Measurements from ENCODE around the gene NFE2L2.

Gene NFE2L2

DNA sequence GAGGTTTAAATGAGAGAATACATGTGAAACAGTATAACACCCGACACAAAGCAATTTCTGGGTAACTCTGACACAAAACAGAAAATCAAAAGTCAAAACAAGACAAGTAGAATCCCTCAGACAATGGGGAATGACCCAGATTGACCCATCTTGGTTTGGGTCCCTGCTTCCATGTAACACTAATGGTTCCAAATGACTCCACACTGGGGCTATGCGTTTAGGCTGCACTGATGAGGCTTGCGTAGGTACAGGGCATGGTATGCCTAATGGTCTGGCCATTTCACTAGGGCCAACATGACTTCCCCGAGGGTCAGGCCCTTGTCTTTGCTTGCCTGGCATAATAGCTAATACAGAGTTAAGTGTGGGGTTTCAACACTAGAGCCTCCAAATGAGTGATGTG is 27.2 kb upstream of the NFE2L2 start:
- Histone ChIP-seq H3K4me3 (ENCODE audit: low read length) (no peak overlapping the region), H3K9ac (ENCODE audit: low read length) (no peak overlapping the region), H3K4me1 (ENCODE audit: control insufficient read depth, low read depth, low read length) (no peaks in the 10 kb centered on the region), H3K79me2 (ENCODE audit: control insufficient read depth, insufficient read depth, low read length) (no peaks in the 10 kb centered on the region), H3K36me3 (ENCODE audit: control insufficient read depth, insufficient read depth, low read length) (no peaks in the 10 kb centered on the region), H3K4ac (ENCODE audit: low read depth, low read length) (no peak overlapping the region), H3K27me3 (ENCODE audit: insufficient read depth, low read length, poor library complexity) (no peaks in the 10 kb centered on the region), H3K18ac (ENCODE audit: low read length) (no peak overlapping the region), H3K4me2 (ENCODE audit: low read length) (no peak overlapping the region), H3K23ac (ENCODE audit: low read length) (no peak overlapping the region), H3K79me1 (ENCODE audit: low read length) (no peaks in the 10 kb centered on the region), H2AK5ac (ENCODE audit: low read length) (no peak overlapping the region), H3K56ac (ENCODE audit: low read length) (no peak overlapping the region), H4K5ac (ENCODE audit: low read length) (no peak overlapping the region), H2BK120ac (ENCODE audit: low read depth, low read length) (no peak overlapping the region), H2BK5ac (ENCODE audit: low read length) (no peak overlapping the region), H2BK15ac (replicated peaks; ENCODE audit: low read depth) (no peak overlapping the region), H3K27ac (ENCODE audit: low read depth, low read length) (no peak overlapping the region), H4K8ac (ENCODE audit: low read depth, low read length) (no peak overlapping the region)
- no CpG with 5 or more reads among the region's 4 CpGs for WGBS (ENCODE audit: extremely low coverage, insufficient coverage, low lambda C conversion rate)
- no peak for DNase-seq

DNA sequence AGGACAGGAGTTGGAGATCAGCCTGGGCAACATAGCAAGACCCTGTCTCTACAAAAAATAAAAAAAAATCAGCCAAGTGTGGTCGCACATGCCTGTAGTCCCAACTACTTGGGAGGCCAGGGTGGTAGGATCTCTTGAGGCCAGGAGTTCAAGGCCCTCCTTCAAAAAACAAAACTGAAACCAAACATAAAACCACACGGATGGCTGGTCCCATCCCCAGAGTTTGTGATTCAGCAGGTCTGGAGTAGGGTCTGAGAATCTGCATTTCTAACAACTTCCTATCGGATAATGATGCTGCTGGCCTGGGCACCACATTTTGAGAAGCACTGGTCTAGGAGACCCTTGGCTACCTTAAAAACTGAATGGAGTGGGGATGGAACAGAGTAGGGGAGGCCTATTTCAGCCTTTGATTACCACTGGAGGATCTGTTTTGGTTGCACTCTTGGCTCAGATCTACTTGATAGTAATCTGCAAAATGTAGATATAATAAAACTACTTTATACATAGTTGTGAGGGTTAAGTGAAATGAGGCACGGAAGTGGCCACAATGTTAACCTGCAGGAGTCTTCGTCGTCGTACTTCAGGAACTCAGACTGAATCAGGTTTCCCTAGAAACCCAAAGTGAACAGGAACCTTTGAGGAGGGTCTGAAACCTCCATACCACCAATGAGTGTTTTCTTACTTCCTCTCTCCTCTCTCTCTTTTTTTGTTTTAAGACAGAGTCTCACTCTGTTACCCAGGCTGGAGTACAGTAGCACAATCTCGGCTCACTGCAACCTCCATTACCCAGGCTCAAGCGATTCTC is 25.5 kb upstream of the NFE2L2 start:
- Histone ChIP-seq H3K4me1 (ENCODE audit: control insufficient read depth, low read depth, low read length) (no peaks in the 10 kb centered on the region), H2BK120ac (ENCODE audit: low read depth, low read length) (no peak overlapping the region), H3K36me3 (ENCODE audit: control insufficient read depth, insufficient read depth, low read length) (no peaks in the 10 kb centered on the region), H3K18ac (ENCODE audit: low read length) (no peak overlapping the region), H3K79me1 (ENCODE audit: low read length) (no peaks in the 10 kb centered on the region), H3K23ac (ENCODE audit: low read length) (no peak overlapping the region), H4K8ac (ENCODE audit: low read depth, low read length) (no peak overlapping the region), H3K4me2 (ENCODE audit: low read length) (no peak overlapping the region), H3K56ac (ENCODE audit: low read length) (no peak overlapping the region), H2BK15ac (replicated peaks; ENCODE audit: low read depth) (no peak overlapping the region), H3K27ac (ENCODE audit: low read depth, low read length) (no peak overlapping the region), H3K4ac (ENCODE audit: low read depth, low read length) (no peak overlapping the region), H2AK5ac (ENCODE audit: low read length) (no peak overlapping the region), H2BK5ac (ENCODE audit: low read length) (no peak overlapping the region), H3K79me2 (ENCODE audit: control insufficient read depth, insufficient read depth, low read length) (no peaks in the 10 kb centered on the region), H4K5ac (ENCODE audit: low read length) (no peak overlapping the region), H3K4me3 (ENCODE audit: low read length) (no peak overlapping the region), H3K27me3 (ENCODE audit: insufficient read depth, low read length, poor library complexity) (no peaks in the 10 kb centered on the region), H3K9ac (ENCODE audit: low read length) (no peak overlapping the region)
- no peak for DNase-seq
- no CpG with 5 or more reads among the region's 9 CpGs for WGBS (ENCODE audit: extremely low coverage, insufficient coverage, low lambda C conversion rate)

DNA sequence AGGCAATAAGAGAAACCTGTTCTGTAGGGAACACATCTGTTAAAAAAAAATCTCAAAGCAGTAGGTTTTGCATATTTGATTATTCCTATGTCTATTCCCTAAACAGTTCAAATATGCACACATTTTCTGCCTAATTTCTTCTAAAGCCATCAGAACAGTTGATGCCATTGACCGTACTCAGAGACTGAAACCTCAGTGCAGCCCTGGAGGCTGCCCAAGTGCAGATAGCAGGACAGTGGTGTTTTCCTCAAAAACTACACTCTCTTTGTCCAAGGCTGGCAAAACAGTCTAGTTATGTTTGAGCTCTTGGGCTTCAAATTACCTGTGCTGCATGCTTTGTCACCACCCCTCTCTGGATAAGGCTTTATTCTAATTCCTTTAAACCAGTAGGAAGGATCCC is 23.3 kb upstream of the NFE2L2 start:
- H4K5ac ChIP-seq (ENCODE audit: low read length), result no peak overlapping the region
- H3K79me1 ChIP-seq (ENCODE audit: low read length), result no peaks in the 10 kb centered on the region
- DNase-seq, result no peak
- H3K4ac ChIP-seq (ENCODE audit: low read depth, low read length), result no peak overlapping the region
- no peak overlapping the region for H2BK5ac ChIP-seq (ENCODE audit: low read length)
- H2BK120ac ChIP-seq (ENCODE audit: low read depth, low read length), result no peak overlapping the region
- no peak overlapping the region for H3K9ac ChIP-seq (ENCODE audit: low read length)
- no peaks in the 10 kb centered on the region for H3K36me3 ChIP-seq (ENCODE audit: control insufficient read depth, insufficient read depth, low read length)
- H3K27ac ChIP-seq (ENCODE audit: low read depth, low read length), result no peak overlapping the region
- H3K4me2 ChIP-seq (ENCODE audit: low read length), result no peak overlapping the region
- H3K56ac ChIP-seq (ENCODE audit: low read length), result no peak overlapping the region
- no peaks in the 10 kb centered on the region for H3K27me3 ChIP-seq (ENCODE audit: insufficient read depth, low read length, poor library complexity)
- H2BK15ac ChIP-seq (replicated peaks; ENCODE audit: low read depth), result no peak overlapping the region
- no peak overlapping the region for H3K4me3 ChIP-seq (ENCODE audit: low read length)
- H3K79me2 ChIP-seq (ENCODE audit: control insufficient read depth, insufficient read depth, low read length), result no peaks in the 10 kb centered on the region
- H3K18ac ChIP-seq (ENCODE audit: low read length), result no peak overlapping the region
- H3K23ac ChIP-seq (ENCODE audit: low read length), result no peak overlapping the region
- no peak overlapping the region for H2AK5ac ChIP-seq (ENCODE audit: low read length)
- H4K8ac ChIP-seq (ENCODE audit: low read depth, low read length), result no peak overlapping the region
- peaks cover 3% of the 10 kb centered on the region for H3K4me1 ChIP-seq (ENCODE audit: control insufficient read depth, low read depth, low read length)
- no CpG with 5 or more reads among the region's 1 CpG for WGBS (ENCODE audit: extremely low coverage, insufficient coverage, low lambda C conversion rate)

DNA sequence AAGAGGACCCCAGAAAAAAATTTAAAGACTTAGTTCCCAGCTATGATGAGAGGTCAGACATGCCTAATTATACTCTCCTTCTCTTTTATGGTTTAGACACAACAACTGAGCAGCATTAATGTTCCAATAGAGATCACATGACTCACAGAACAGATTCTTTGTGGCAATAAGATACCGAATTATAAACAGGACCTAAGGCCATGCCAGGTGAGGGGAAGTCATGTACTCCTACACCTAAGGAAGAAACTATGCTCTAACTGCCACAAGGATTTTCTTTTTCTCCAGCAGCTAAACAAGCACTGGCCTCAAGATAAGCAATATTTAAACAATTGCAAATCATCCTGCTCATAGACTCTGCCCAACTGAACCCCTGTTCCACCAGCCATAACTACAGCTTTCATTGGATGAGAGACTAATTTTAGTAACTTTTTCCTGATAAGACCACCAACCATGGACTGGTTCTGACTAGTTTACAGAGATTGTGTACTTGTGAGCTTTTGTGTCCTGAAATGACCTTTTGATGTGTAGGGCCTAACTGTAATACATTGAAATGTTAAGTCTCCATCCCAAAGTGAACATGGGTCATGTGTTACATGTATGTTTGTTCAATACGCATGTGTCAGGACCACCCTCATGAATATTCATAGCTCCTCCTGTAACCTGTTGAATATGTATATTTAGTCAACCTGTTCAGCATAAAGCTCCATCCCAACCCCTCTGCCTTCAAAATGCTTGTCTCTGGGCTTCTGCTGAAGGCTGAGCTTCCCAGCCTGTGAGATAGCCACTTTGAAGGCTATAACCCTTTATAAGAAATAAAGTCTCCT is 21.6 kb upstream of the NFE2L2 start:
- no peak overlapping the region for H4K5ac ChIP-seq (ENCODE audit: low read length)
- H2BK5ac ChIP-seq (ENCODE audit: low read length), result no peak overlapping the region
- no peak overlapping the region for H3K18ac ChIP-seq (ENCODE audit: low read length)
- H3K79me2 ChIP-seq (ENCODE audit: control insufficient read depth, insufficient read depth, low read length), result no peaks in the 10 kb centered on the region
- H2BK15ac ChIP-seq (replicated peaks; ENCODE audit: low read depth), result no peak overlapping the region
- H2AK5ac ChIP-seq (ENCODE audit: low read length), result no peak overlapping the region
- H3K27ac ChIP-seq (ENCODE audit: low read depth, low read length), result no peak overlapping the region
- H3K79me1 ChIP-seq (ENCODE audit: low read length), result no peaks in the 10 kb centered on the region
- H3K56ac ChIP-seq (ENCODE audit: low read length), result no peak overlapping the region
- peaks cover 8% of the 10 kb centered on the region for H3K4me1 ChIP-seq (ENCODE audit: control insufficient read depth, low read depth, low read length)
- H3K4me3 ChIP-seq (ENCODE audit: low read length), result no peak overlapping the region
- H3K36me3 ChIP-seq (ENCODE audit: control insufficient read depth, insufficient read depth, low read length), result no peaks in the 10 kb centered on the region
- no peak overlapping the region for H2BK120ac ChIP-seq (ENCODE audit: low read depth, low read length)
- no peak overlapping the region for H3K9ac ChIP-seq (ENCODE audit: low read length)
- no peaks in the 10 kb centered on the region for H3K27me3 ChIP-seq (ENCODE audit: insufficient read depth, low read length, poor library complexity)
- no peak overlapping the region for H3K4me2 ChIP-seq (ENCODE audit: low read length)
- no peak overlapping the region for H4K8ac ChIP-seq (ENCODE audit: low read depth, low read length)
- no peak overlapping the region for H3K23ac ChIP-seq (ENCODE audit: low read length)
- DNase-seq, result no peak
- no CpG with 5 or more reads among the region's 2 CpGs for WGBS (ENCODE audit: extremely low coverage, insufficient coverage, low lambda C conversion rate)
- H3K4ac ChIP-seq (ENCODE audit: low read depth, low read length), result no peak overlapping the region

DNA sequence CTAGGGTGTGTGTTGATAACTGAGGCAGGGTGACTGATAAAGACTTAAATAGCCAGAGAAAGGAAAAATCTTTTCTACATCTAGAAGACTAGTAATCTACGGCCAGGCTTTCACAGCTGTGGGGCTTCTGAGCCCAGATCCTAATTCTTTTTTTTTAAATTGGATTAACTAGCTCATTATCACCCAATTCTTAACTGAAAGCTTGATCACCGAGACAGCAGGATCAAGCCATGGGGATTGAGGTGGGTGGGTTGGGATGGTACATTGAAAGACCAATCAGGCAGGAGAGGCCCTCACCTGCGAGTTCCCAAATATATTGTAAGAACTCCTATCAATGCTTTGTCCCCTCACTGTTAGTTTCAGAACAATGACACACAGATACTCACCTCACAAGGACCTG is 20.0 kb upstream of the NFE2L2 start:
- Histone ChIP-seq H3K27me3 (ENCODE audit: insufficient read depth, low read length, poor library complexity) (no peaks in the 10 kb centered on the region), H3K56ac (ENCODE audit: low read length) (no peak overlapping the region), H4K5ac (ENCODE audit: low read length) (no peak overlapping the region), H3K4me1 (ENCODE audit: control insufficient read depth, low read depth, low read length) (peaks cover 8% of the 10 kb centered on the region), H2BK15ac (replicated peaks; ENCODE audit: low read depth) (no peak overlapping the region), H3K9ac (ENCODE audit: low read length) (no peak overlapping the region), H3K27ac (ENCODE audit: low read depth, low read length) (no peak overlapping the region), H3K18ac (ENCODE audit: low read length) (no peak overlapping the region), H3K36me3 (ENCODE audit: control insufficient read depth, insufficient read depth, low read length) (no peaks in the 10 kb centered on the region), H2BK5ac (ENCODE audit: low read length) (no peak overlapping the region), H3K4me2 (ENCODE audit: low read length) (no peak overlapping the region), H4K8ac (ENCODE audit: low read depth, low read length) (no peak overlapping the region), H3K79me1 (ENCODE audit: low read length) (no peaks in the 10 kb centered on the region), H3K23ac (ENCODE audit: low read length) (no peak overlapping the region), H3K4ac (ENCODE audit: low read depth, low read length) (no peak overlapping the region), H3K79me2 (ENCODE audit: control insufficient read depth, insufficient read depth, low read length) (no peaks in the 10 kb centered on the region), H3K4me3 (ENCODE audit: low read length) (no peak overlapping the region), H2AK5ac (ENCODE audit: low read length) (no peak overlapping the region), H2BK120ac (ENCODE audit: low read depth, low read length) (no peak overlapping the region)
- no CpG with 5 or more reads among the region's 3 CpGs for WGBS (ENCODE audit: extremely low coverage, insufficient coverage, low lambda C conversion rate)
- DNase-seq, result peak; percentile 66

All from mesendoderm (in vitro differentiated cells).